ENCODE results near the gene CCSER1.

DNA sequence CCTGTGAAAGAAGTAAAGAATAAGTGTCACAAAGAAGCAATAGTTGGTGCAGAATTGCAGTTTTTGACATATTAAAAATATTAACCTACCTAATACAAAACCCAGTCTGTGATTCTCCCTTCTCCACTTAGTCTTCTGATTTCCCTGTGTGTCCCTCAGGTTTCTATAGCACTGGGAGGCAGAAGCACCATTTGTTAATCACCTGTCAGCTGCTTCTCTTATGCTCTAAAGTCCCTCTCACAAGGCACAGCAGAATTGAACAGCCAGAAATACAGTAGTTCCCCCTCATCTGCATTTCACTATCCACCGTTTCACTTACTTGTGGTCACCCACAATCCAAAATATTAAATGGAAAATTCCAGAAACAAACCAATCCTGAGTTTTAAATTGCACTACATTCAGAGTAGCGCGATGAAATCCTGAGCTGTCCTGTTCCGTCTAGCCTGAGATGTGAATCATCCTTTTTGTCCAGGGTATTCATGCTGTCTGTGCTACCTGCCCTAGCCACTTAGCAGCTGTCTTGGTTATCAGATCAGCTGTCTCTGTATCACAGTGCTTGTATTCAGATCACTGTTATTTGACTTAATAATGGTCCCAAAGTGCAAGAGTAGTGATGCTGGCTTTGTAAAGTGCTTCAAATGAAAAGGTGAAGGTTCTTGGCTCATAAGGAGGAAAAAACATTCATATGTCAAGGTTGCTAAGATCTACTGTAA lies 1192.5 kb downstream of the CCSER1 start:
- TF ChIP-seq, protein P1, sequence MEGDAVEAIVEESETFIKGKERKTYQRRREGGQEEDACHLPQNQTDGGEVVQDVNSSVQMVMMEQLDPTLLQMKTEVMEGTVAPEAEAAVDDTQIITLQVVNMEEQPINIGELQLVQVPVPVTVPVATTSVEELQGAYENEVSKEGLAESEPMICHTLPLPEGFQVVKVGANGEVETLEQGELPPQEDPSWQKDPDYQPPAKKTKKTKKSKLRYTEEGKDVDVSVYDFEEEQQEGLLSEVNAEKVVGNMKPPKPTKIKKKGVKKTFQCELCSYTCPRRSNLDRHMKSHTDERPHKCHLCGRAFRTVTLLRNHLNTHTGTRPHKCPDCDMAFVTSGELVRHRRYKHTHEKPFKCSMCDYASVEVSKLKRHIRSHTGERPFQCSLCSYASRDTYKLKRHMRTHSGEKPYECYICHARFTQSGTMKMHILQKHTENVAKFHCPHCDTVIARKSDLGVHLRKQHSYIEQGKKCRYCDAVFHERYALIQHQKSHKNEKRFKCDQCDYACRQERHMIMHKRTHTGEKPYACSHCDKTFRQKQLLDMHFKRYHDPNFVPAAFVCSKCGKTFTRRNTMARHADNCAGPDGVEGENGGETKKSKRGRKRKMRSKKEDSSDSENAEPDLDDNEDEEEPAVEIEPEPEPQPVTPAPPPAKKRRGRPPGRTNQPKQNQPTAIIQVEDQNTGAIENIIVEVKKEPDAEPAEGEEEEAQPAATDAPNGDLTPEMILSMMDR (IDR thresholded peaks at IDR 0.05; ENCODE audit: poor library complexity) = no peak
- no peak for TF ChIP-seq EZH2 (IDR thresholded peaks at IDR 0.05; ENCODE audit: borderline replicate concordance)
- TF ChIP-seq EZH2phosphoT487 (IDR thresholded peaks at IDR 0.05; ENCODE audit: low read depth, severe bottlenecking, unreplicated experiment) = no peak

Data from hepatocyte (in vitro differentiated cells).